ENCODE results near the gene STRIP1.

- TF ChIP-seq POLR2A (IDR thresholded peaks at IDR 0.05; ENCODE audit: low read depth, low read length) (no peak), TAF1 (IDR thresholded peaks at IDR 0.05; ENCODE audit: borderline replicate concordance, low read depth, low read length) (no peak), POLR2AphosphoS5 (IDR thresholded peaks at IDR 0.05; ENCODE audit: low read depth, low read length) (no peak)
Measured at GRCh38 chr1:110064576-110065337, 30.3 kb downstream of the STRIP1 start.
